ENCODE data around the gene DGLUCY.
"Not testable (repeated sequence)": the region's sequence is repeated elsewhere in the genome, so short reads cannot be mapped to it uniquely, and the experiment has no call there.

The DGLUCY gene

DNA sequence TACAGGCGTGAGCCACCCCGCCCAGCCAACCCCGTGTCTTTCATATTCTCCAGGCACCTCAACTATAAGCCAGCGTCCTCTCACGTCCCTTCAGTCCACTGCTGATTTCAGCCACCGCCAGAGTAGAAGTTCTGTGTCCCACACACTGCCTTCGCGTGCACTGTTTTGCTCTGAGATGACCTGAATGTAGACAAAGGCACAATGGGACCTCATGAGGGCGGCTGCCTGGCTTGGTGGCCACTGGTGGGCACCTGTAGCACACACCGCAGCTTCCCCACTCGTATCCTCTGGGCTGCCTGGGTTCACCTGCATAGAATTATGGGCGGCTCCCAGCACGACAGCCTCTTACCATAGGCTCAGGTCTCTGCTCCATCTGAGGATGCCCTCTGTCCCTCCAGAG, 73.4 kb downstream of the DGLUCY start:
- TF ChIP-seq, protein P1, sequence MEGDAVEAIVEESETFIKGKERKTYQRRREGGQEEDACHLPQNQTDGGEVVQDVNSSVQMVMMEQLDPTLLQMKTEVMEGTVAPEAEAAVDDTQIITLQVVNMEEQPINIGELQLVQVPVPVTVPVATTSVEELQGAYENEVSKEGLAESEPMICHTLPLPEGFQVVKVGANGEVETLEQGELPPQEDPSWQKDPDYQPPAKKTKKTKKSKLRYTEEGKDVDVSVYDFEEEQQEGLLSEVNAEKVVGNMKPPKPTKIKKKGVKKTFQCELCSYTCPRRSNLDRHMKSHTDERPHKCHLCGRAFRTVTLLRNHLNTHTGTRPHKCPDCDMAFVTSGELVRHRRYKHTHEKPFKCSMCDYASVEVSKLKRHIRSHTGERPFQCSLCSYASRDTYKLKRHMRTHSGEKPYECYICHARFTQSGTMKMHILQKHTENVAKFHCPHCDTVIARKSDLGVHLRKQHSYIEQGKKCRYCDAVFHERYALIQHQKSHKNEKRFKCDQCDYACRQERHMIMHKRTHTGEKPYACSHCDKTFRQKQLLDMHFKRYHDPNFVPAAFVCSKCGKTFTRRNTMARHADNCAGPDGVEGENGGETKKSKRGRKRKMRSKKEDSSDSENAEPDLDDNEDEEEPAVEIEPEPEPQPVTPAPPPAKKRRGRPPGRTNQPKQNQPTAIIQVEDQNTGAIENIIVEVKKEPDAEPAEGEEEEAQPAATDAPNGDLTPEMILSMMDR (IDR thresholded peaks at IDR 0.05; ENCODE audit: low read depth, low read length, missing control alignments): no peak
- H3K4me3 ChIP-seq (ENCODE audit: low read depth, low read length): no peak overlapping the region
- no peak for DNase-seq (ENCODE audit: low read depth)

DNA sequence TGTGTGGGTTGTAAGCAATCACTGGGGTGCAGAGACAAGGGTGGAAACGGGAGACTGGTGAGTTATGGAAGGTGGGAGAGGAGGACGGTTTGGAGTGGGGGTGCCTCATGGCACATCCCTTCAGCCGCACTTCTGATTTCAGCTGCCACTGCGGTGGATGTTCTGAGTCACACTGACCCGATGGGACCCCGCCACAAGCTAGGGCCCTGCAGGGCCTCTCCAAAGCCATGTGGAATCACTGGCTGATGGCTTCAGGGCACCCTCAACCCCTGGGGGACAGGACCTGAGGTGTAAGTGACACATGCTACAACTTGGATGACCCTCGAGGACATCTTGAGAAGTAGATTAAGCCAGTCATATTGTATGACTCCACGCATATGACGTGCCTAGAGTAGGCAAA, 77.0 kb downstream of the DGLUCY start:
- no peak for DNase-seq (ENCODE audit: low read depth)
- TF ChIP-seq, protein P1 (IDR thresholded peaks at IDR 0.05; ENCODE audit: low read depth, low read length, missing control alignments): no peak
- no peak overlapping the region for H3K4me3 ChIP-seq (ENCODE audit: low read depth, low read length)

DNA sequence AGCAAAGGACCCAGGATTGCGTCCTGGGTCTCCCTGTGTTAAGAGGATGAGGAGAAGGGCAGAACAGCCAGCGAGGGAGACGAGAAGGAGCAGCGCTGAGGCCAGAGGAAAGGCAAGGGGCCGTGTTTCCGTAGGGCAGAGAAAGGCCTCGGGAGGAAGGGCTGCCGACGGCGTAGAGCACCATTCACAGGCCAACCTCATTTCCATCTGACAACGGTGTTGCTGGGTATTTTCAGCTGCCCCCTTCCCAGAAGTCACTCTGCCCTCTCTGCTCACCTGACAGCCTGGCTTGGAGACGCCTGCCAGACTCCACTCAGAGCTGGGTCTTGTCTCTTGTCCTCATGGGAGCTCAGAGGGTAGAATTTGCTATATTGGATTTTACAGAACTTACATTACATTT, 79.2 kb downstream of the DGLUCY start:
- no peak for DNase-seq (ENCODE audit: low read depth)
- TF ChIP-seq, protein P1 (IDR thresholded peaks at IDR 0.05; ENCODE audit: low read depth, low read length, missing control alignments): no peak
- no peak overlapping the region for H3K4me3 ChIP-seq (ENCODE audit: low read depth, low read length)

DNA sequence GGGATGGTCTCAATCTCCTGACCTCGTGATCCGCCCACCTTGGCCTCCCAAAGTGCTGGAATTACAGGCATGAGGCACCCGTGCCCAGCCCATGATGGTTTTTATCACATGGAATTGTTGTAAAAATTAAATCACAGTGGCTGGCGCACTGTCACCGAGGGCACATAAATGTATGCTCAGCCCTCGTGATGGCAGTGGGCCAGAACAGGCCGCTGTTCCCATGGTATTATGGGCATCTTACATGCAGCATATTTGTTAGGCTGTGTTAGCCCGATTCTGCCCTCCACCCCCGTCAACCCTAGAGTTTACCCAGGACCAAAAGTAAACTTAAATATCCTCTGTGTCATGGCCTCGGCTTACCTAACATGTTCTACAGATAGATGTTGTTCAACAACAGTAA, 82.0 kb downstream of the DGLUCY start:
- no peak overlapping the region for H3K4me3 ChIP-seq (ENCODE audit: low read depth, low read length)
- TF ChIP-seq, protein P1 (IDR thresholded peaks at IDR 0.05; ENCODE audit: low read depth, low read length, missing control alignments): no peak
- no peak for DNase-seq (ENCODE audit: low read depth)

DNA sequence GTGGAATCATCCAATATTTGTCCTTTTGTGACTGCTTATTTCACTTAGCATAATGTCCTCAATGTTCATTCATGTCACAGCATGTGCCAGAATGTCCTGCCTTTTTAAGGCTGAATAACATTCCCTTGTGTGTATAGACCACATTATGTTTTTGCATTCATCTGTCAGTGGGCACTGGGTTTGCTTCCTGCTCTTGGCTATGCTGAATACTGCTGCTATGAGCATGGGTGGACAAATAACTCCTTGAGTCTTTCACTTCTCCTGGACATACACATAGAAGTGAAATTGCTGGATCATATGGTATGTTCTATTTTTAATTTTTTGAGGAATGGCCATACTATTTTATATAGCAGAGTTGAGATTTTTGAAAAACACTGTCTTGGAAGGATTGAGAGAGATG, 83.8 kb downstream of the DGLUCY start:
- H3K4me3 ChIP-seq (ENCODE audit: low read depth, low read length): no peak overlapping the region
- TF ChIP-seq, protein P1 (IDR thresholded peaks at IDR 0.05; ENCODE audit: low read depth, low read length, missing control alignments): no peak
- no peak for DNase-seq (ENCODE audit: low read depth)

DNA sequence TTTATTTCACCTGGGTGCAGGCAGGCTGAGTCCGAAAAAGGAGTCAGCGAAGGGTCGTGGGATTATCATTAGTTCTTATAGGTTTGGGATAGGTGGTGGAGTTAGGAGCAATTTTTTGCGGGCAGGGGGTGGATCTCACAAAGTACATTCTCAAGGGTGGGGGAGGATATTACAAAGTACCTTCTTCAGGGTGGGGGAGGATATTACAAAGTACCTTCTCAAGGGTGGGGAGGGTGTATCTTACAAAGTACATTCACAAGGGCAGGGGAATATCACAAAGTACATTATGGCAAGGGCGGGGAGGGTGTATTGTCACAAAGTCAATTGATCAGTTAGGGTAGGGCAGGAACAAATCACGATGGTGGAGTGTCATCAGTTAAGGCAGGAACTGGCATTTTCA, 86.9 kb downstream of the DGLUCY start:
- H3K4me3 ChIP-seq (ENCODE audit: low read depth, low read length); DNase-seq (ENCODE audit: low read depth): not testable (repeated sequence)

DNA sequence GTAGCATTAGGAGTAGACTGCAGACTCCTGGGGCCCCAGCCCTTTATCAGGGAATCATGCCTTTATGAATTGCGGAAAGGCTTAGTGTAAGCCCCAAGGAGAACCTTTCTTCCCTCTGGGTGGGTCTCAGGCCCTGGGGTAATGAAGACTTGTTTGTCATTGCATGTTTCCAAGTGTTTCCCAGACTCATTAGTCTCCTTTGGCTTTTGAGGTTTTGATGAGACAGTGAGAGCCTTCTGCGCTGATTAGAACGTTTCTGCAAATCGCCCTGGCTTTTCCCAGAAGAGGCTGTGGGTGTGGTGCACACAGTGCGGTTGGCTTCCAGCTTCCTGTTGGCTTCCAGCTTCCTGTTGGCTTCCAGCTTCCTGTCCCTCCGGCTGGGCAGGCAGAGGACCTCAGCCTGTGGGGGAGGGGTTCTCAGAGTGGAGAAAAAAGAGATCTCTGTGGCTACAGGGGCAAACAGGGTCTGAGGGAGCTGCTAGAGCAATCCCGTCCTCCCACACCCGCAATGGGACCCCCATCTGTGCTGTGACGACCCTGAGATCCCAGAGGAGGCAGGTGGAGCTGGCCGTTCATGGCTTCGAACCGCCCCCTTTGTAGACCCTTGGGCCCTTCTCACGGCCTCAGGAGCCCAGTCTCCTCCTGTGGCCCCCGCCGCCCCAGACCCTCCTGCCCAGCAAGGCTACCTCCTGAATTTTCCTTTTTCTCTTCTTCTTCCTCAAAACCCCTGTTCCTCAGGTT, 88.5 kb downstream of the DGLUCY start:
- H3K4me3 ChIP-seq (ENCODE audit: low read depth, low read length): no peak overlapping the region
- DNase-seq (ENCODE audit: low read depth): no peak
- TF ChIP-seq, protein P1 (IDR thresholded peaks at IDR 0.05; ENCODE audit: low read depth, low read length, missing control alignments): no peak
